HG02938 (cell line): ENCODE results near the gene CD180.

ENCODE experiments used
- ATAC-seq: cut with Tn5 transposase; IDR thresholded peaks from one replicate; pipeline ENCODE4 v1.9.1; 2021; ENCODE audit warnings: mild to moderate bottlenecking, moderate library complexity; ENCODE audit not compliant: unreplicated experiment

The CD180 gene

DNA sequence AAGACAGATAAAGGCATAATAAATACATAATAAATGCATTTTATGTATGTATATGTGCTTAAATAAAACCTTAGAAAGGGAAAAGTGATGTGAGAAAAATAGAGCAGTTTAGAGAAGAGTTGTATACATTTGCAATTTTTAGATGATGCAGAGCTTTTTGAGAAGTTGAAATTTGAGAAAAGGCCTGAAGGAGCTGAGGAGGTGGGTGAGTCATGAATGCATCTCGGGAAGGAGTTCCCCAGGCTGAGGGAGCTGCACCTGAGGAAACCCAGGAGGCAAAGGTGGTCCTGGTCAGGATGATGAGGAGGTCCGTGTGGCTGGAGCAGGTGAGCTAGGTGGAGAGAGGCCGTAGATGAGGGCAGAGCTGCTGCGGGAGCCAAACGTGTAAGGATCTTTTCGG lies 17.4 kb upstream of the CD180 start:
- no peak for ATAC-seq

DNA sequence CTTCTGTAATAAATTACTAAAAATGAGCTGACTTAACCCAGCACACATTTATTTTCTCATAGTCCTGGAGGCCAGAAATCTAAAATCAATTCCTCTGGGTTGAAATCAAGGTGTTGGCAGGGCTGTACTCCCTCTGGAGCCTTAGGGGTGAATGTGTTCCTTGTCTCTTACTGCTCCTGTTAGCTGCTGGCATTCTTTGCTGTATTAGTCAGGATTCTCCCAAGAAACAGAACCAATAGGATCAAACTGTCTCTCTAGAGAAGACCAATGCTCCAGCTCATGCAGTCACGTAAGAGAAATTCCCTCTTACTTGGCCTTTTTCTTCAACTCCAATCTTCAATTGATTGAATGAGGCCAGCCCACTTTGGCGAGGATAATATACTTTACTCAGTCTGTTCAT lies 15.3 kb upstream of the CD180 start:
- no peak for ATAC-seq

DNA sequence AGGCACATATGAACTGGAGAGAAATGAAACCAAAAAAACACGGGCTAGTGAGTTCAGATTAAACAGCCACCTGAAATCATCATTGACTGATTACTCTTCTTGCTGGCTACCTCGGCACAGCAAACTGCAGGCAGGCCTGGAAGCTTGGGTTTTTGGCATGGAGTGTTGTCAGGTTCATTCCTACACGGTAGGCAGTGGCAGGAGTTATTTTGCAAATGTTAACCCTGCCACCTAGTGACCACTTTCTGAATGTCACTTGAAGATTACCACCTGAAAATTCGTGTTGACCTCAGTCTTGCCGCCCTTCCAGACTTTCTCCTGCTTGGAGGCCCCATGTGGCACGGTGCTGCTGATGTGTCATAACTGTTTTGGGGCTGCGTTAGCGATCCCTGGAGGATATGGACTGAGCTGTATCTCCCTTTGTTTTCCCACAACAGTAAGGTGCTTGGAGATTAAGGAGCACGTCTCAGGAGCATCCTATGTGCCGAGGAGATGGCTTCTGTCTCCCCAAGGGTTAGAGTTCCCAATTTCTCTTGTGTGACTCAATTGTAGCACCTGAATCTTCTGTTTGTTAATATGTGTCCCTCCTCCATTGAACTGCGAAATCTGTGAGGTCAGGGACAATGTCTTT lies 12.7 kb upstream of the CD180 start:
- ATAC-seq, result no peak

DNA sequence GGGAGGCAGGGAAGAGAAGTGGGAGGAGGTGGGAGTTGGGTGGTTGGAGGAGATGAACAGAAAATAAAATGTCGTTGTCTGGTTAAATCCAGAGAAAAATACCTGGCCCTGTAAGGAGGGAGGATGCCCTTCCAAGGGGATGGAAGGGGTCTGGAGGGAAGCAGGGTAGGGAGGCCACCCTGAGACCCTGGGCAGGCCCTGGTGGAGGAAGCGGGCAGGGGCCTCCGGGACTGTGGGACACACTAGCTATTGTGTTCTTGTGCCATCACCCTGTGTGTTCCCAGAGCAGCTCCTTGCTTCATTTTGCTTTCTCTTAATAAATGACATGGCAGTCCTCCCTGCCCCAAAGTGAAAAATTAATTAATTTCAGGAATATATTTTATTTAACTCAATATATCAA lies 11.8 kb upstream of the CD180 start:
- ATAC-seq, result no peak

DNA sequence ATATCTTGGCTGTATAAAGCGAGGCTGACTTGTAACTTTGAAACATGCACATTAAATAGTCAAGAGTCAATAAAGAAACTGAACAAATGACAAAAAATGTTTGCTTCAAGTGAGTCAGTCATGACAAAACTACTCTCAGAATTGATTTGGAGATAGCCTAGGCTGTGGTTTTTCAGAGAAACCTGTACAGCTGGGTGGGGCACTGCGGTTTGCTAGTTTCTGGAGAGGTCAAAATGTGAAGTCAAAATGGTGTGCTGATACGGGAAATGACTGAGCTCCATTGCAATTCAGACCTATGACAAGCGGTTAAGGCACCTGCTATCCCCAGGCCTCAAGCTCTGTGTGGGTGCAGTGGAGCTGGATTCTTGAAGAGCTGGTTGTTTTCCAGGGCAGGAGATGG lies 10.3 kb upstream of the CD180 start:
- ATAC-seq, result peak; percentile 82

DNA sequence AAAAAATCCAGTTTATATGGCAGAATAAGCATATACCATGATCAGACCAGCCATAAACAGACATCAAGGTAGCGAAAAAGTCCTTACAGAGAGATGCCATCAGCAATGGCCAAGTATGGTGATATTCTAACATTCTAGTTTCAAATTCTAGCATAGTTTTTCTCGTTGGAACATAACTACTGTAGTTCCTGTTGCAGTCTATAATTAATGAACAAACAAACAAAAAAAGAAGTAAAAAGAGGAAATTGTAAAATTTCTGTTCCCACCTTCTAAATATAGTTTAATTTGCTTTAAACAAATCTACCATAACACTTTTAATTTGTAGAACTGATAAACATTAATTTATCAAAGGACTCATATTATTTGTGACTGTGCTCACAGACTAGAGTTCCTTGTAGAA lies 9.9 kb upstream of the CD180 start:
- no peak for ATAC-seq

DNA sequence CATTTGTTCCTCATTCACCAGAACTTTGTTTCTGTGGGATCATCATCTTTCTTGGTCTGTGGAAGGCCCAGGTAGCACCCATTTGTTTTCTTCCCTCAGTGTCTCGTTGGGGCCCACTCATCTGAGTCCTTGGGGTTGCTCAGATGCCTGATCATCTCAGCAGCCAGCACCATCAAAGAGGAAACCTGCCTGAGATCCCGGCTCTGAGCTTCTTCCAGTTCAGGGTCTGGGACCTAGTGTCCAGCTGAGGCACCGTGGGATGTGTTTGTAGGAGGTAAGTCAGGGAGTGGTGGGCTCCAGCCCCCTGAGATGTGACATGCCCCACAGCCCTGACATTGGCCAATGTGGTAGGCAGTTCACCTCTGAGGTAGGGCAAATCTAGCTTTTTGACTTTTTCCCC lies 9.4 kb upstream of the CD180 start:
- ATAC-seq, result no peak

DNA sequence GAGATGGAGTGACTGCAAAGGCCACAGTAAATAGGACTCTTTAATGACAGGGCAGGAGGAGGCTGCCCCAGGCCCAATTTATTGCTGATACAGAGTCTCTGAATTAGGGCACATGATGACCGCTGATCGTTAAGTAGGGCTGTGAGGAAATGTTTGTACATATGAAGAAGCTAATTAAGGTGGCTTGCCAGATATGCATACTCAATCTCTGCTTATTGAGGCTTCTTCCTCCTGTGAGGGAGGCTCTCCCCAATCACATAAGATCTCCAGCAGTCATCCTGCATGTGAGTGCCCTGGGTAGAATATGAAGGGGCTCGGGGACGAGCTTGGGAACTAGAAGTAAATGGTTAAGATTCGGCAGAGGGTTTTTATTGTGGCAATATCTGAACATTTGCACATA lies 8.2 kb upstream of the CD180 start:
- no peak for ATAC-seq

DNA sequence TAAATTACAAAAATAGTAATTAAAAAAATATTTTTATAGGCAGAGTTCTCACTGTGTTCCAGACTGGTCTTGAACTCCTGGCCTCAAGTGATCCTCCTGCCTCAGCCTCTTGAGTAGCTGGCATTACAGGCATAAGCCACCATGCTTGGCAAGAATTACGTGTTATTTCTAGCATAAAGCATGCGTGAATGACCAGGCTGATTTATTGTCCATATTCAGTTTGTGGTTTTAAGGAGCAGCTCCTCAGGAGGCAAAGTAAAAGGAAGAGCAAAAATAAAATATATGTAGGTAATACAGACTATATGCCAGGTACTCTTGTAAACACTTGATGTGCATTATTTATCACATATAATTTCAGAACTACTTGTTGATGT lies 7.1 kb upstream of the CD180 start:
- ATAC-seq, result no peak

DNA sequence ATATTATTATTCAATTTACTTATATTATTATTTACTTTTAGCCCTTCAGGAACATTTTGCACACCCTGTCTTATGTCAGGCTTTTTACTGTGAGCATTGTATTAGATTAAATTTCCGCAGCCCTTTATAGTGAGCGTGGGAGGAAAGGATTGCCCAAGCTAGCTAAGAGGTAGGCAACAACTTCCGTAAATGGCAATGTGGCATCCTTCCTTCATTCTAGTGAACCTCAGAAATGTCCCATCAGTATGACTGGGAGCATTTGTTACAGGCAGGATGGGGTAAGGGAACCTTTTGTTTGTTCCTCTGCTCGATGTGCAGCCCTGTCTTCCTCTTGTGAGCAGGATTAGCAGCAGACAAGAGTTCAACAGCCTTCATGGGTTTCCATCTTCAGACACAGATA lies 6.2 kb upstream of the CD180 start:
- ATAC-seq, result no peak

DNA sequence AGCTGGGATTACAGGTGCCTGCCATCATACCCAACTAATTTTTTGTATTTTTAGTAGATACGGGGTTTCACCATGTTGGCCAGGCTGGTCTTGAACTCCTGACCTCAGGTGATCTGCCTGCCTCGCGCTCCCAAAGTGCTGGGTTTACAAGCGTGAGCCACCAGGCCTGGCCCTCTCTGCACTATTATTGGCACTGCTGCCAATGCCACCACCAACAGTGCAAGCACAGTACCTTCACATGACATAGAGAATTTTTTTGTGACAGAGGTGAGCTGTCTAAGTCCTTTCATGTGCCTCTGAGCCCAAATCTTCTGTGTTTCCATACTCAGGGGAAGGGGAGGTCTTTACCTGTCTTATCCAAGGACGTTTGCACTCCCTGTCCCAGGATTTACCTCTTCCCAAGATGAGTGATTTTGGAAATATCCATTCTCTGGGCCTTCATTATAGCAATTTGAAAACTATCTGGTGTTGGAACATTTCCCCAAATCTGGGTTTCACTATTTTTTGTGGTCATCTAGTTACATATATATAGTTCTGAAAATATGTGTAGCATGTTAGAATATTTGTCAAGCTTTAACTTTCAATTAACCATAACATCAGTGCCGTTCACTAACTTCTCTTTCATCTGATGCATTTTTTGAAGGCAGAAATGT lies 5.4 kb upstream of the CD180 start:
- ATAC-seq, result no peak

DNA sequence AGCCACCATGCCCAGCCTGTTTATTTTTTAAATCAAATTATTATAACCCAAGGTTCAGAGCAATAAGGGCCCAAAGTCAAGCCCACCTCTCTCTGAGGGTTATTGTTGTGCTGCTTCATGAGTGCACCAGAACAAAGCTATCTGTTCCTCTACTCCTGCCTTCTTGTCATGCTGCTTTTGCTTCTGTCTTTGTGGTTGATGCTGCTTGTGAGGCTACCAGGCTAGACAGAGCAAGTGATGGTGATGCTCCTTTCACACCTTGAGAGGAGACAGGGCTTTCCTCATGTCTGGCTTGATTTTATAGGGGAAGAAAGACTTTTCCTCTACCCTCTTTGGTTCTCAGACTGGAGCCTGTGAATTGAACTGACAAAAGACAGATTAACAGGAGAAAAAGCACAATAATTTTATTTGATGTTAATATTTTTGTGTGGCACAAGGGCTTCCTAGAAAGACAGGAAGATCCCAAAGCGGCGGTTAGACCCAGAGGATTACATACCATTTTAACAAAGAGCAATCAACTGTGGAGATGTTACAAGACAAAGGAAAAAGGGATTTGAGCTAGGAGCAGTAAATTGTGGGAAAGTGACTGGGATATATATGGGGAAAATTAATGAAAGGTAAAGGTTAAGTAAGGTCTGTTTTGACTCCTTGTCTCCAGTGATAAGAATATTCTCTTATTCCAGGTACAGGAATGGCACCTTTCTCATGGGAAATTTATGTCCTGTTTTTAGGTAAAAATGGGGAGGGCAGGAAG lies 4.4 kb upstream of the CD180 start:
- no peak for ATAC-seq

DNA sequence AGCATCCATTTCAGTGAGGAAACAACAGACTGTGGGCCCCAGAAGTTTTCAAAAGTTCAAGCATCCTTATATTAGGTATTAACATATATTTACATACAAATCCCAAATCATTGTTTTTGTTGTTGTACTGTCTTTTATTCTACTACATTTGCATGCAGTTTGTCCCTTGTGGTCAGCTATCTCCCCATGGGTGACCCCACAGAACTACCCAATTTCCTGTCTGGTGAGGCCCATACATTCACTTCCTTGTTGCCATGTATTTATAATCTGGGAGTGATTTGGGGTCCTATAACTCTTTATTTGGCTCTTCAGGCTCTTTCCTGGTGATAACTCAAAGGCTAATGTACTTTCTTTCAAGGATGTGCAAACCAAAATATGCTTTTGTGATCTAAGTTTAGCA lies 3.3 kb upstream of the CD180 start:
- ATAC-seq, result no peak

DNA sequence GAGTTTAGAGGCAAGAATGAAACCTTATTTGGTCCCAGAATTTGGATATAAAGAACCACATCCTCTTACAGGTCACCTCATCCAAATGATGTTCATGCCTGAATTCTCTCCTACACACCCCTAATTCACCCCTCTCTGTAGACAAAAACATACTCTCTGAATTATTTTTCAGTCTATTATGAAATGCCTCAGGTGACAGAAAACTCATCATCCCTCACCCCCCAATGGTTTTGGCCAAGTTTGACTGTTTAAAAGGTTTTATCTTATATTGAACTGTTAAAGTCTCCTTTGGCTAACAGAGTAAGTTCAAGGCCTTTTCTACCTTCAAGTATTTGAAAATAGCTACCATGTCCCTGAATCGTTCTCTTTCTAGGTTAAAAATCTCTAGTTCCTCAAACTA lies 2.3 kb upstream of the CD180 start:
- no peak for ATAC-seq

DNA sequence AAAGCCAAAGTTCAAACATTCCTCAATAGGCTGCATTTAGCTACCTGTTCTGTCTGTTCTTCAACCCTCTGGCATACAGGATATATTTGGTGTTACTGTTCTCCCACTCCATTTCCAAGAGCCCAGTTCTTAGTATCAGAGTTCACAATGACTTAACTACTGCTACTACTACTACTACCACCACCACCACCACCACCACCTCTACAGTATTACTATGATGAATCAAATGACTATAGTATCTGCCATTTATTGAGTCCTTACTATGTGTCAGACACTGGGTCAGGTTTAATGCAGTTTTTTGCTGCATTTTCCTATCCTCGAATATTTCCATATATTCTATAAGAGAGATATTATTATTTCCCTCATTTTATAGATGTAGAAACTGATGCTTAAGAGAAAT lies 937 bp upstream of the CD180 start:
- ATAC-seq, result no peak

DNA sequence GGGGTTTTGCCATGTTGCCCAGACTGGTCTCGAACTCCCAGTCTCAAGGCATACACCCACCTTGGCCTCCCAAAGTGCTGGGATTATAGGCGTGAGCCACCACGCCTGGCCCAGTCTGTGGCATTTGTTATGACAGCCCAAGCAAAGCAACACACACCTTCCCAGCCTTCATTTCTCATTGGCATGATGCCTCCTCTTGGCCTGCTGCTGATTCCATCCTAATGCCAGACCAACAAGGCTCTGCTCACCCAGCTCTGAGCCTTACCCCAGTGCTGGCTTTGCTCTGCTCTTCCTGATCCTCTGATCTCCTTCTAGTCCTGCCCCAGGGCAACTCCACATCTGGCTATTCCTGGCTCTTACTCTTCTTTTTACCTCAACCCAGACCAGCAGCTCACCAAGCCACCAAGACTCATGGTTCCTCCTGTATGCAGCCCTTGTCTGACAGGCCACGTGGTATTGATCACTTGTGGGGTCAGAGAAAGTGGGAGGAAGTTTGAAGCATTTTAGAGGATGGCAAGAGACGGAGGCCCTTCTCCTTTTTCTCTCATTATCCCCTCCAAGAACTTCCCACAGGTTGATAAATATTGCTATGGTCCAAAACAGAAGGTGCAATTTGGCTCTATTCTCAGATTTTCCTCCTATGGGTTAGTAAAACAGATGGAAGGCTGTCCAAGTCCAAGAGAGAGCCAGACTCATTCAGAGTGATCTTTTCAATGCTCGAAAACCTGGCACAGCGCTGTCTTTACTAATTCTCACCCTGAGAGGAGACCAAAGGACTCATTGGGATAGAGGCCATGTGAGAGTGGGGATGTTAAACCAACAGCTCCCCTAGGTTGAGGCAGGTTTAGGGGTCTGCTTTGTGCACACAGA lies 958 bp downstream of the CD180 start:
- no peak for ATAC-seq

DNA sequence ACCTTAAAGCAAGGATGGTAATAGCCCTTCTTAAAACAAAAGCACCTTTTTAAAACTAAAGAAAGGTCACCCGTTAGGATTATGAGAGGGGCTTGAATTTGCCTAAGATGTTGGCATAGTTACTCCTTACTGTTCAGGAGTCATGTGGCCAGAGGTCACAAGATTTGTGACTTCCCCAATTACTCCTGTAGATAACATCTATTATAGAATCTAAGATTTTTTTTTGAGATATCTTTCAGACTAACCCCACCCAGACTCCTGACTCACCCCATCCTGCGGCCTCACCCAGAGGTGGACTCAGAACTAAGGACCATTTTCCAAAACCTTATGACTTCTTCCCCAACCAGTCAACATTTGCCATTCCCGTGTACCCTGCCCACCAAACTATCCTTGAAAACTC lies 2.4 kb downstream of the CD180 start:
- ATAC-seq, result no peak

DNA sequence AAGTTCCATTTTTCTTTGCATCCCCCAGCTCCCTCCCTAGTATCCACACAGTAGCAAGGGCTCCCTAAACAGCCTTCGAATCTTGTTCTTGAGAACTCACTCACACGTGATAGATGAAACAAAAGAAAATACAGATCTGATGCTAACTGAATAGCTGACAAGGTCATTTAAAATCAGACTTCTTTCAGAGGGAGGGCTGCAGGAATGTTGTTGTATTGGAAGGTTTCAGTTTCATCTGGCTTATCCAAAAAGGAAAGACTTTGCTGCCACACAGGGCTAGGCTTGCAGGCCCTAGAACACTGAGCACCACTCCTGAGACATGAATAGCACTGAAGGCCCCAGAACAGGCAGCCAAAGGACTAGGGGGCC lies 3.2 kb downstream of the CD180 start:
- no peak for ATAC-seq

DNA sequence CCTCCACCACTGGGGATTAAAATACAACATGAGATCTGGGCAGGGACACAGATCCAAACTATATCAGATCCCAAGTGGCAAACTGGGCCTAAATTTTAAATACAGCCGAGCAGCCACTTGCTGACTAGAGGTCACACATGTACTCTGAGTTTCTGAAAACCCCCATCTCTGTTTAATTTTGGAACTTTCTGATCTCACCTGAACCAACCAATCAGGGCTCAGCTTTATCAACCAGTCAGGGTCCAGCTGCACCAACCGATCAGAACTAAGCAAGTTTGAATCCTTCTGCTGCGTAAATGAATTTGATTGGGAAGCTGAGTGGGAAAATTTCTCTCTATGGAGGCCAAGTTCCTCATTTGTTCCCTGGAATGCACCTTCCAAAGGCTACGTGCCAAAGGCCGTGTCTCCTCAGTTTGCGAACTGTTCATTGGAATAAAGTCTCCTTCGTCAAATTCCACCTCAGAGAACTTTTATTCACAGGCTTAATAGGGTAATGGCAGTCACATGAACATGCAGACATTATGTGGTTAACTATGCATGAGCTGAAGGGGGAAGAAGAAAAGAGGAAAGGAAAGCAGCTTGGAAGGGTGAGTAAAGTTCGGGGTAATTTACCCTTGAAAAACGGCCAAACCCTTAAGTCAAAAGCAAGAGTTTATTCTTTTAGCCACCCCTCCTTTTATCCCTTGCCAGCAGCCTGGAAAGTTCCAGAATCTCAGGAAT lies 3.7 kb downstream of the CD180 start:
- ATAC-seq, result no peak

DNA sequence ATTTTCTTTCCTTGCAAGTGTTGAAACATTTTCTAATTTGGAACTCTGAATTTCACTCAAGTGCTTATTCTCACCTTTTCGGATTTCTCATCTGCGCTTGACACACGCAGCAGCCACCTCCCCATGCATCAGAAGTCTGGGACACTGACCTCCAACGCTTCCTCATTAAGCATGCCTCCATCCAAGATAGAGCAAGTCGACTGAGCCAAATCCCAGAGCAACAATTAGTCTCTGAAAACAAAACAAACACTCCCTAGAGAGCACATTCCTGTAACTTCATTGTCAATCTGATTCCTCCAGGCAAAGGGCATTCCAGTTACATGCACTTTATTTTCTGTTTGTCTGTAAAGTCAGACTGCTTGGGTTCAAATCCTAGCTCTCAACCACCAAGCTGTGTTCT lies 5.7 kb downstream of the CD180 start:
- ATAC-seq, result no peak

DNA sequence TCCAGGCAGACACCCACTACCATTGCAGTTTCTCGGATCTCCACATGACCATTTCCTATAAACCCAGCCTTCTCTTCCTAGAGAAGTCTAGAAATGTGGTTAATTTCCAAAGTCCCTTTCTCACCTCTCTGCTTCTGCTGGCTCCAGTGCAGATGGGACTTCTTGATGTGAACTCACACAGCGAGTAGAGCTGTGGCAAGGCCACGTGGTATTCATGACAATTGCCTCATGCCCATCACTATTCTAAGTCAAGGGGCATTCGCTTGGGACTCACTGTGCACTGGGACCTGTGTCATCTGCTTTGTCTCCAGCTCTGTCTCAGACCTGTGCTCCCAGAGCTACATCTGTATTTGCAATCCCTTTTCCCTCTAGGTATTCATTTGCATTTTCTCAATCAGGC lies 6.2 kb downstream of the CD180 start:
- no peak for ATAC-seq
